ENCODE results near the gene OPCML.

GRCh38 chr11:132646890-132647289, 885.4 kb downstream of the OPCML start:
- TF ChIP-seq CTCF (IDR thresholded peaks at IDR 0.05), result no peak
- no peak for TF ChIP-seq POLR2AphosphoS5 (IDR thresholded peaks at IDR 0.05)

Data from suprapubic skin (tissue), 3 donors.